ENCODE measurements around the gene GCC2.

GRCh38 chr2:108555572-108555971, 106.6 kb downstream of the GCC2 start:
- TF ChIP-seq CTCF (conservative IDR thresholded peaks at IDR 0.05; ENCODE audit: low read length) (no peak), EZH2phosphoT487 (IDR thresholded peaks at IDR 0.05; ENCODE audit: borderline replicate concordance, low read depth, low read length) (no peak)
